HepG2 (cell line): Measurements from ENCODE around the gene GRK3. TPM values are rescaled to one million over a fixed set of nuclear protein-coding genes. Genes with fewer than 3 reads are reported as not detected.

ENCODE experiments used
- ARHGAP35 ChIP-seq: sonication (generic); formaldehyde crosslinking; IDR thresholded peaks from 2 replicates; pipeline ENCODE4 v1.9.0; 2022; ENCODE audit warnings: mild to moderate bottlenecking, inconsistent platforms, moderate library complexity, missing genetic modification reagents, borderline replicate concordance
- DMAP1 ChIP-seq: IDR thresholded peaks from 2 replicates; pipeline ENCODE4 v1.6.1; 2016
- DNMT1 ChIP-seq: sonication (generic); formaldehyde crosslinking; IDR thresholded peaks from 2 replicates; pipeline ENCODE4 v1.5.1; 2020; ENCODE audit warnings: mild to moderate bottlenecking, missing genetic modification reagents
- DNMT3B ChIP-seq: conservative IDR thresholded peaks from 2 replicates; pipeline ENCODE4 v1.6.1; 2016; ENCODE audit warnings: missing biosample characterization, control low read depth
- DRAP1 ChIP-seq: IDR thresholded peaks from 2 replicates; pipeline ENCODE4 v1.6.1; 2016; ENCODE audit warnings: missing genetic modification reagents, missing compliant biosample characterization
- FOXP1 ChIP-seq, 2 experiments: fragments of 450-650 bp in 1 of 2; IDR thresholded peaks; 2 replicates each; pipeline ENCODE4 v1.6.1; 2017 to 2018; ENCODE audit warnings: antibody characterized with exemption in 1 of 2
- HDAC6 ChIP-seq: fragments of 200-600 bp; sonication (generic); IDR thresholded peaks from 2 replicates; pipeline ENCODE4 v1.7.0; 2017; ENCODE audit warnings: mild to moderate bottlenecking, antibody characterized with exemption, low read length, low read depth
- KIAA2018 ChIP-seq: sonication (generic); formaldehyde crosslinking; IDR thresholded peaks from 2 replicates; pipeline ENCODE4 v1.5.0; 2020; ENCODE audit warnings: mild to moderate bottlenecking, missing genetic modification reagents, borderline replicate concordance
- POLR2AphosphoS2 ChIP-seq: IDR thresholded peaks from 2 replicates; pipeline ENCODE4 v1.6.1; 2011; ENCODE audit warnings: low read depth, low read length, improper control_type of control experiment
- SP140L ChIP-seq: sonication (generic); formaldehyde crosslinking; IDR thresholded peaks from 2 replicates; pipeline ENCODE4 v1.4.0; 2020; ENCODE audit warnings: missing genetic modification reagents, borderline replicate concordance
- TFE3 ChIP-seq: IDR thresholded peaks from 2 replicates; pipeline ENCODE4 v1.6.1; 2016
- THYN1 ChIP-seq: sonication (generic); formaldehyde crosslinking; IDR thresholded peaks from 2 replicates; pipeline ENCODE4 v1.8.1; 2023; ENCODE audit warnings: low read depth, mild to moderate bottlenecking, moderate library complexity, missing genetic modification reagents, borderline replicate concordance
- YY1 ChIP-seq: IDR thresholded peaks from 2 replicates; pipeline ENCODE4 v1.6.1; 2011; ENCODE audit warnings: low read length, low read depth, moderate library complexity, mild to moderate bottlenecking; ENCODE audit not compliant: insufficient read depth, insufficient replicate concordance
- ZBTB14 ChIP-seq: sonication (generic); formaldehyde crosslinking; IDR thresholded peaks from 2 replicates; pipeline ENCODE4 v1.4.0; 2020; ENCODE audit warnings: missing genetic modification reagents
- ZNF101 ChIP-seq: sonication (generic); formaldehyde crosslinking; IDR thresholded peaks from 2 replicates; pipeline ENCODE4 v1.4.0; 2020; ENCODE audit warnings: mild to moderate bottlenecking, low read depth, missing genetic modification reagents, borderline replicate concordance
- ZNF230 ChIP-seq: sonication (generic); formaldehyde crosslinking; IDR thresholded peaks from 2 replicates; pipeline ENCODE4 v1.4.0; 2020; ENCODE audit warnings: mild to moderate bottlenecking, missing genetic modification reagents
- ZNF354B ChIP-seq: sonication (generic); formaldehyde crosslinking; IDR thresholded peaks from 2 replicates; pipeline ENCODE4 v1.8.0; 2022; ENCODE audit warnings: mild to moderate bottlenecking, missing genetic modification reagents
- ZNF547 ChIP-seq: sonication (generic); formaldehyde crosslinking; IDR thresholded peaks from 2 replicates; pipeline ENCODE4 v1.5.1; 2020; ENCODE audit warnings: mild to moderate bottlenecking, missing genetic modification reagents
- ZNF607 ChIP-seq: sonication (generic); formaldehyde crosslinking; IDR thresholded peaks from 2 replicates; pipeline ENCODE4 v1.5.1; 2020; ENCODE audit warnings: missing genetic modification reagents, mild to moderate bottlenecking, borderline replicate concordance
- polyA plus RNA-seq, 8 experiments: library from polyadenylated mRNA; depleted of rRNA in 3 of 8; stranded (reverse) in 7 of 8; unstranded in 1 of 8; fragments of >200 nt; fragmentation: Illumina TruSeq in 4 of 8; extraction: Trizol in 4 of 8; gene quantifications; 2 replicates each; pipeline versions ENCODE4 v1.2.1 to v1.2.3, GENCODE V29; 2011 to 2016; ENCODE audit warnings: low read depth in 4 of 8, missing spikeins in 1 of 8, mixed read lengths in 1 of 8; ENCODE audit not compliant: insufficient read depth in 1 of 8
- total RNA-seq, 5 experiments: library from RNA; depleted of rRNA; stranded (reverse); fragments of >200 nt; fragmentation: Illumina TruSeq; extraction: Trizol; gene quantifications; 2 replicates each; pipeline ENCODE4 v1.2.3, GENCODE V29; 2016; ENCODE audit warnings: low read depth in 1 of 5

The GRK3 gene
- total and polyA plus RNA-seq, 2 of the 13 experiments (the other 11 are each of a cell fraction or from before 2014, with no cell fraction given) = 8.5 to 16.7 TPM

GRCh38 chr22:25563761-25564319 is 635 bp upstream of the GRK3 start (continued):
- TF ChIP-seq KIAA2018 (CRISPR knock-in tag) (no peak), ZNF547 (CRISPR knock-in tag) (no peak), ZNF354B (CRISPR knock-in tag) (no peak), ZNF607 (no peak), DMAP1 (CRISPR knock-in tag) (0 out of 2 replicates have a peak, but pooled peaks have one; percentile 16), ARHGAP35 (CRISPR knock-in tag) (no peak), FOXP1 (IDR thresholded peaks at IDR 0.05) (no peak), FOXP1 (CRISPR knock-in tag; IDR thresholded peaks at IDR 0.05) (peak; percentile 13; the same call in 1 of the 2 replicates), TFE3 (CRISPR knock-in tag) (no peak), DNMT1 (CRISPR knock-in tag) (no peak), DRAP1 (peak; percentile 47; the same call in 1 of the 2 replicates), ZBTB14 (no peak), HDAC6 (no peak), YY1 (no peak), POLR2AphosphoS2 (no peak), THYN1 (no peak), ZNF230 (CRISPR knock-in tag) (no peak), DNMT3B (CRISPR knock-in tag) (no peak), SP140L (no peak), ZNF101 (CRISPR knock-in tag) (no peak)
